ENCODE measurements around the gene USP34. TPM values are rescaled to one million over a fixed set of nuclear protein-coding genes. Genes with fewer than 3 reads are reported as not detected.

Gene USP34
- total RNA-seq, 1 donor from 2014 or later, result 93.8 TPM

- Mint-ChIP-seq H3K36me3 (ENCODE audit: low read depth) (peaks cover 35% of the 10 kb centered on the region), H3K9me3 (no peaks in the 10 kb centered on the region), H3K4me3 (peak overlapping the region; percentile 53), H3K4me1 (peaks cover 19% of the 10 kb centered on the region), H3K27ac (peak overlapping the region; percentile 78), H3K27me3 (no peaks in the 10 kb centered on the region)
- DNase-seq, result peak; percentile 54
- intact Hi-C loops (cut with micrococcal nuclease), result loop anchor here (5.0 kb wide), 1 partner anchor 144 kb away; the partner anchor contains the start of gene USP34
Measured at GRCh38 chr2:61328707-61329251, 142.1 kb downstream of the USP34 start.

- peak; percentile 54 for DNase-seq
- Mint-ChIP-seq H3K27ac (peak overlapping the region; percentile 35), H3K4me1 (peaks cover 19% of the 10 kb centered on the region), H3K27me3 (no peaks in the 10 kb centered on the region), H3K36me3 (ENCODE audit: low read depth) (peaks cover 36% of the 10 kb centered on the region), H3K9me3 (no peaks in the 10 kb centered on the region), H3K4me3 (no peak overlapping the region)
- intact Hi-C loops (cut with micrococcal nuclease), result loop anchor here (5.0 kb wide), 1 partner anchor 145 kb away; the partner anchor contains the start of gene USP34
Measured at GRCh38 chr2:61327173-61327572, 143.7 kb downstream of the USP34 start.

- no peaks in the 10 kb centered on the region for H3K27me3 Mint-ChIP-seq
- H3K27ac Mint-ChIP-seq, result no peak overlapping the region
- no peaks in the 10 kb centered on the region for H3K9me3 Mint-ChIP-seq
- peaks cover 19% of the 10 kb centered on the region for H3K4me1 Mint-ChIP-seq
- peaks cover 37% of the 10 kb centered on the region for H3K36me3 Mint-ChIP-seq (ENCODE audit: low read depth)
- intact Hi-C loops (cut with micrococcal nuclease), result loop anchor here (5.0 kb wide), 1 partner anchor 146 kb away; the partner anchor contains the start of gene USP34
- no peak for DNase-seq
- no peak overlapping the region for H3K4me3 Mint-ChIP-seq
Measured at GRCh38 chr2:61326423-61326822, 144.5 kb downstream of the USP34 start.

GRCh38 chr2:61320181-61320580 is 150.7 kb downstream of the USP34 start:
- Mint-ChIP-seq H3K4me1 (no peaks in the 10 kb centered on the region), H3K4me3 (no peak overlapping the region), H3K27me3 (no peaks in the 10 kb centered on the region), H3K36me3 (ENCODE audit: low read depth) (peaks cover 17% of the 10 kb centered on the region), H3K27ac (no peak overlapping the region), H3K9me3 (no peaks in the 10 kb centered on the region)
- intact Hi-C loops (cut with micrococcal nuclease), result no loop called here
- peak; percentile 51 for DNase-seq

GRCh38 chr2:61318553-61318952 is 152.3 kb downstream of the USP34 start:
- intact Hi-C loops (cut with micrococcal nuclease), result no loop called here
- H3K4me1 Mint-ChIP-seq, result no peaks in the 10 kb centered on the region
- no peaks in the 10 kb centered on the region for H3K9me3 Mint-ChIP-seq
- peak; percentile 21 for DNase-seq
- no peak overlapping the region for H3K27ac Mint-ChIP-seq
- H3K27me3 Mint-ChIP-seq, result no peaks in the 10 kb centered on the region
- peaks cover 18% of the 10 kb centered on the region for H3K36me3 Mint-ChIP-seq (ENCODE audit: low read depth)
- H3K4me3 Mint-ChIP-seq, result no peak overlapping the region

GRCh38 chr2:61295981-61296380 is 174.9 kb downstream of the USP34 start:
- H3K27me3 Mint-ChIP-seq, result no peaks in the 10 kb centered on the region
- no peak overlapping the region for H3K4me3 Mint-ChIP-seq
- DNase-seq, result no peak
- H3K4me1 Mint-ChIP-seq, result peaks cover 7% of the 10 kb centered on the region
- peaks cover 4% of the 10 kb centered on the region for H3K9me3 Mint-ChIP-seq
- H3K27ac Mint-ChIP-seq, result no peak overlapping the region
- H3K36me3 Mint-ChIP-seq (ENCODE audit: low read depth), result peaks cover 59% of the 10 kb centered on the region
- intact Hi-C loops (cut with micrococcal nuclease), result no loop called here

- Mint-ChIP-seq H3K27ac (no peak overlapping the region), H3K27me3 (no peaks in the 10 kb centered on the region), H3K4me1 (peaks cover 11% of the 10 kb centered on the region), H3K36me3 (ENCODE audit: low read depth) (peaks cover 50% of the 10 kb centered on the region), H3K4me3 (no peak overlapping the region), H3K9me3 (peaks cover 4% of the 10 kb centered on the region)
- intact Hi-C loops (cut with micrococcal nuclease), result no loop called here
- no peak for DNase-seq
Measured at GRCh38 chr2:61291851-61292575, 178.9 kb downstream of the USP34 start.

- Mint-ChIP-seq H3K4me3 (no peak overlapping the region), H3K4me1 (peaks cover 11% of the 10 kb centered on the region), H3K36me3 (ENCODE audit: low read depth) (peaks cover 37% of the 10 kb centered on the region), H3K27ac (no peak overlapping the region), H3K27me3 (no peaks in the 10 kb centered on the region), H3K9me3 (peaks cover 4% of the 10 kb centered on the region)
- no peak for DNase-seq
- intact Hi-C loops (cut with micrococcal nuclease), result no loop called here
Measured at GRCh38 chr2:61288070-61288841, 182.6 kb downstream of the USP34 start.

- peaks cover 35% of the 10 kb centered on the region for H3K36me3 Mint-ChIP-seq (ENCODE audit: low read depth)
- no peaks in the 10 kb centered on the region for H3K27me3 Mint-ChIP-seq
Measured at GRCh38 chr2:61287254-61287653, 183.6 kb downstream of the USP34 start.

GRCh38 chr2:61283443-61284160 is 187.3 kb downstream of the USP34 start:
- Mint-ChIP-seq H3K9me3 (no peaks in the 10 kb centered on the region), H3K27me3 (no peaks in the 10 kb centered on the region), H3K4me1 (no peaks in the 10 kb centered on the region), H3K36me3 (ENCODE audit: low read depth) (peaks cover 26% of the 10 kb centered on the region), H3K27ac (no peak overlapping the region), H3K4me3 (no peak overlapping the region)
- intact Hi-C loops (cut with micrococcal nuclease), result no loop called here
- no peak for DNase-seq

More at GRCh38 chr2:61287254-61287653, 183.6 kb downstream of the USP34 start:
- Mint-ChIP-seq H3K4me1 (peaks cover 8% of the 10 kb centered on the region), H3K9me3 (peaks cover 4% of the 10 kb centered on the region), H3K4me3 (no peak overlapping the region), H3K27ac (no peak overlapping the region)
- intact Hi-C loops (cut with micrococcal nuclease), result no loop called here
- no peak for DNase-seq

- Mint-ChIP-seq H3K4me3 (no peak overlapping the region), H3K9me3 (no peaks in the 10 kb centered on the region), H3K27ac (no peak overlapping the region), H3K27me3 (no peaks in the 10 kb centered on the region), H3K36me3 (ENCODE audit: low read depth) (peaks cover 33% of the 10 kb centered on the region), H3K4me1 (no peaks in the 10 kb centered on the region)
- DNase-seq, result no peak
- intact Hi-C loops (cut with micrococcal nuclease), result no loop called here
Measured at GRCh38 chr2:61282104-61282590, 188.7 kb downstream of the USP34 start.

- no peaks in the 10 kb centered on the region for H3K4me1 Mint-ChIP-seq
- H3K36me3 Mint-ChIP-seq (ENCODE audit: low read depth), result peaks cover 35% of the 10 kb centered on the region
- H3K4me3 Mint-ChIP-seq, result no peak overlapping the region
- H3K27ac Mint-ChIP-seq, result no peak overlapping the region
- no peaks in the 10 kb centered on the region for H3K9me3 Mint-ChIP-seq
- intact Hi-C loops (cut with micrococcal nuclease), result no loop called here
- DNase-seq, result no peak
- H3K27me3 Mint-ChIP-seq, result no peaks in the 10 kb centered on the region
Measured at GRCh38 chr2:61281321-61281720, 189.6 kb downstream of the USP34 start.

GRCh38 chr2:61277756-61278155 is 193.1 kb downstream of the USP34 start:
- Mint-ChIP-seq H3K4me1 (no peaks in the 10 kb centered on the region), H3K4me3 (no peak overlapping the region), H3K9me3 (no peaks in the 10 kb centered on the region), H3K36me3 (ENCODE audit: low read depth) (peaks cover 35% of the 10 kb centered on the region), H3K27ac (peak overlapping the region; percentile 9), H3K27me3 (no peaks in the 10 kb centered on the region)
- no peak for DNase-seq
- intact Hi-C loops (cut with micrococcal nuclease), result no loop called here
